Muscle layer of colon (tissue), 2 donors: ENCODE measurements around the gene DYSF.

ENCODE experiments used
- H3K27ac ChIP-seq: one replicate; pipeline ENCODE4 v1.7.0; 2013; ENCODE audit warnings: low read depth, mild to moderate bottlenecking, low read length, moderate library complexity
- H3K27me3 ChIP-seq, 2 donors: one replicate each; pipeline ENCODE4 v1.7.0; 2013; ENCODE audit warnings: low read length in 2 of 2, mild to moderate bottlenecking in 2 of 2; ENCODE audit not compliant: insufficient read depth in 2 of 2, control insufficient read depth in 1 of 2
- H3K36me3 ChIP-seq: one replicate; pipeline ENCODE4 v1.7.0; 2013; ENCODE audit warnings: mild to moderate bottlenecking, low read length; ENCODE audit not compliant: insufficient read depth
- H3K4me1 ChIP-seq: one replicate; pipeline ENCODE4 v1.7.0; 2013; ENCODE audit warnings: mild to moderate bottlenecking, low read length; ENCODE audit not compliant: insufficient read depth
- H3K4me3 ChIP-seq, 2 donors: one replicate each; pipeline ENCODE4 v1.7.0; 2013; ENCODE audit warnings: low read length in 2 of 2, low read depth in 1 of 2, mild to moderate bottlenecking in 1 of 2, moderate library complexity in 1 of 2
- H3K9ac ChIP-seq: one replicate; pipeline ENCODE4 v1.7.0; 2013; ENCODE audit warnings: low read length
- H3K9me3 ChIP-seq: one replicate; pipeline ENCODE4 v1.7.0; 2013; ENCODE audit warnings: mild to moderate bottlenecking, low read length
- donor health status: abdominal sarcoma.
- donor health status: Adenocarcinoma of cecum.

DYSF gene

DNA sequence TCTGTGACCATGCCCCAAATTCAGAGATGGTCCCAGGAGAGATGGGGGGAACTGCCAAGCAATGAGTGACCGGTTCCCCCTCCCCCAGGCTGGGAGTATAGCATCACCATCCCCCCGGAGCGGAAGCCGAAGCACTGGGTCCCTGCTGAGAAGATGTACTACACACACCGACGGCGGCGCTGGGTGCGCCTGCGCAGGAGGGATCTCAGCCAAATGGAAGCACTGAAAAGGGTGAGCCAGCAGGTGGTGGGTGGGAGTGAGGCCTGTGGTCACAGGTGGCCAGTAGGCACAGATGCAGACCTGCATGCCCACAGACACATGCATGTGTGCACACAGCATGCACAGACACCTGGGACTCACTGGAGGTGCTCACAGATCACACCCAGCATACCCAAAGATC is 117.2 kb downstream of the DYSF start:
- H3K27ac ChIP-seq: no peak overlapping the region
- no peak overlapping the region for H3K9ac ChIP-seq
- peaks cover 32% of the 10 kb centered on the region for H3K36me3 ChIP-seq
- H3K9me3 ChIP-seq: no peaks in the 10 kb centered on the region
- no peak overlapping the region for H3K4me3 ChIP-seq
- no peaks in the 10 kb centered on the region for H3K4me1 ChIP-seq
- H3K27me3 ChIP-seq: no peaks in the 10 kb centered on the region

DNA sequence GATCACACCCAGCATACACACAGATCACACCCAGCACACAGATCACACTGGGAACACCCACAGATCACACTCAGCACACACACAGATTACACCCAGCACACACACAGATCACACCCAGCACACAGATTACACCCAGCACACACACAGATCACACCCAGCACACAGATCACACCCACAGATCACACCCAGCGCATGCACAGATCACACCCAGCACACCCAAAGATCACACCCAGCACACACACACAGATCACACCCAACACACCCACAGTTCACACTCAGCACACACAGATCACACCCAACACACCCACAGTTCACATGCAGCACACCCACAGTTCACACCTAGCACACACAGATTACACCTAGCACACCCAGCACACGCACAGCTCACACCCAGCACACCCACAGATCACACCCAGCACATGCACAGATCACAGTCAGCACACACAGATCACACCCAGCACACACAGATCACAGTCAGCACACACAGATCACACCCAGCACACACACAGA is 117.6 kb downstream of the DYSF start:
- no peaks in the 10 kb centered on the region for H3K9me3 ChIP-seq

DNA sequence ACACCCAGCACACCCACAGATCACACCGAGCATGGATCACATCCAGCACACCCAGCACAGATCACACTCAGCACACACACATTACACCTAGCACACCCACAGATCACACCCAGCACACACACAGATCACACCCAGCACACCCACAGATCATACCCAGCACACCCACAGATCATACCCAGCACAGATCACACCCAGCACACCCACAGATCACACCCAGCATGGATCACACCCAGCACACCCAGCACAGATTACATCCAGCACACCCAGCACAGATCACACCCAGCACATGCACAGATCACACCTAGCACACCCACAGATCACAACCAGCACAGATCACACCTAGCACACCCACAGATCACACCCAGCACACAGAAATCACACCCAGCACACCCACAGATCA is 118.6 kb downstream of the DYSF start:
- no peak overlapping the region for H3K27ac ChIP-seq
- H3K27me3 ChIP-seq: no peaks in the 10 kb centered on the region
- peaks cover 32% of the 10 kb centered on the region for H3K36me3 ChIP-seq
- no peak overlapping the region for H3K9ac ChIP-seq
- no peak overlapping the region for H3K4me3 ChIP-seq
- H3K9me3 ChIP-seq: no peaks in the 10 kb centered on the region
- H3K4me1 ChIP-seq: no peaks in the 10 kb centered on the region

More for the DNA sequence above, 117.6 kb downstream of the DYSF start:
- Histone ChIP-seq H3K36me3 (peaks cover 32% of the 10 kb centered on the region), H3K27ac (no peak overlapping the region), H3K9ac (no peak overlapping the region), H3K4me1 (no peaks in the 10 kb centered on the region), H3K27me3 (no peaks in the 10 kb centered on the region), H3K4me3 (no peak overlapping the region)

DNA sequence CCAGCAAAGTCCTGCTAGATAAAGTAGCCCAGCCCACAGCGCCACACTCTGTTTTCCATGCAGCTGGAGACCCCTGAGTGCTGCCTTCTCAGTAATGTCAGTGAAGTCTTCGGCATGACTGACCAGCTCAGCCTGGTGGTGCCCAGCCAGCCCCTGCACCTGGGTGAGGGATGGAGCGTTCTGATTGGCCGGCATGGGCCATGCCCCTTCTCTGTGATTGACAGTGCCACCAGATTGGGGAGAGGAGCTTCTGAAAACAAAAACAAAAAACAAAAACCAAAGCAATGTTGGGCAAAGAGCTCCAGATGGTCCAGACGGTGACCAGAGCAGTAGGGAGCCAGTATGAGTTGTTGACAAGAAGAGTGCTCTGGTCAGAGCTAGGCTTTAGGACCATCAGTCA is 122.6 kb downstream of the DYSF start:
- Histone ChIP-seq H3K27me3 (no peaks in the 10 kb centered on the region), H3K4me1 (no peaks in the 10 kb centered on the region), H3K36me3 (peaks cover 19% of the 10 kb centered on the region), H3K27ac (no peak overlapping the region), H3K9me3 (no peaks in the 10 kb centered on the region), H3K4me3 (no peak overlapping the region), H3K9ac (no peak overlapping the region)

DNA sequence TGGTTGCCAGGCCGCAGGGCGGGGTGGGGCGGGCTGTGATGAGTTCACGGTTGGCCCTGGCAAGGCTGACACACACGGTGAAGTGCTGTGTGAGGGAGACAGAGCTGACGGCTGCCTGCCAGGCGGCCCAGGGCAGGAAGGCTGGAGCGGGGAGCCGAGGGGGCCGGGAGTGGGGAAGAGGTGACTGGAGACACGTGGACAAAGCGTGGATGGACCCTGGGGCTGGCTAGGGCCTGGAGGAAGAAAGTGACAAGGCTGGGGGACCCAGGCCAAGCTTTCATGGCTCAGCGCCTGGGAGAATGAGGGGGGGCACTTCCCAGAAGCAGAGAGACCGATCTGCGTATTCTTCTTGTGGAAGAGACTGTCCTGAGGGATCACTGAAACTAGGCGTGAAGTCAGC is 123.2 kb downstream of the DYSF start:
- Histone ChIP-seq H3K9ac (no peak overlapping the region), H3K27me3 (no peaks in the 10 kb centered on the region), H3K4me1 (no peaks in the 10 kb centered on the region), H3K9me3 (no peaks in the 10 kb centered on the region), H3K27ac (no peak overlapping the region), H3K4me3 (no peak overlapping the region), H3K36me3 (peaks cover 13% of the 10 kb centered on the region)

DNA sequence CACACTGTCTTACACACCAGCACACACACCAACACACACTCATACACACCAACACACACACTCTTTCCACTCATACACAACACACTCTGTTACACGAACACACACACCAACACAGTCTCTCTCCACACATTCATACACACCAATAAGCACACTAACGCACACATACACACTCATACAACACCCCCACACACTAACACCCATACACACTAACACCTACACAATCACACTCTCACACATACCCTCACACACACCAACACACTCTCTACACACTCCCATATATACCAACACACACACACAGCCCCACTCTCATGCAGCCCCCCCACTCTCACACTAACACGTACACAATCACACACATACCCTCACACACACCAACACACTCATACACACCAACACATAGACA is 123.8 kb downstream of the DYSF start:
- Histone ChIP-seq H3K4me3 (no peak overlapping the region), H3K27ac (no peak overlapping the region), H3K36me3 (peaks cover 7% of the 10 kb centered on the region), H3K9me3 (no peaks in the 10 kb centered on the region), H3K9ac (no peak overlapping the region), H3K4me1 (no peaks in the 10 kb centered on the region), H3K27me3 (no peaks in the 10 kb centered on the region)

DNA sequence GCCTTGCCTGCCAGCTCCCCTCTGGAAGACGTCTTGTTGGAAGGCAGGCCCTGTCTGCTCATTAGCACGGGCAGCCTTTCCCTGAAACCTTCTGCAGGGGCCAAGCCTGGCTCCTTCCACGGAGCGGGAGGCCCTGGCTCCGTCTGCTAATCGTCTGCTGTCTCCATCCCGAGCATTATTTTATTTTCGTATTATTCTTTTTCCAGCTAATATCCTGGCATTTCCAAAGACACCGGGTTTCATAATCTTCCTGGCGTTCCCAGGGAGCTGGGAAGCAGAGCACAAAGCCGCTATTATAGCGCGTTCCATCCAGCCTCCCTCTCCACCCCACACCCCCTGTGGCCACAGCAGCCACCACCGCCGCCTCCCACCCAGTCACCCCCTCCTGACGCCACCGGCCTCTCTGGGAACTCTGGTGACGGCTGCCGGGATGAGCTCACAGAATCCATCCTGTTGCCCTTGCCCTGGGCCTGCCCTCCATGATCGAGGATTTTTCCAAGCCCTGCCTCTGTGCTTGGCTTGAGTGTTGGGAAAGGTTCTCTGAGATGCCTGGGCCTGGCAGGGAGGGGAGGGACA is 125.5 kb downstream of the DYSF start:
- H3K36me3 ChIP-seq: no peaks in the 10 kb centered on the region
- peak overlapping the region in 1 of 2 donors; percentile 11 for H3K4me3 ChIP-seq
- H3K9ac ChIP-seq: no peak overlapping the region
- H3K9me3 ChIP-seq: no peaks in the 10 kb centered on the region
- H3K27me3 ChIP-seq: no peaks in the 10 kb centered on the region
- H3K4me1 ChIP-seq: no peaks in the 10 kb centered on the region
- H3K27ac ChIP-seq: peak overlapping the region; percentile 4

DNA sequence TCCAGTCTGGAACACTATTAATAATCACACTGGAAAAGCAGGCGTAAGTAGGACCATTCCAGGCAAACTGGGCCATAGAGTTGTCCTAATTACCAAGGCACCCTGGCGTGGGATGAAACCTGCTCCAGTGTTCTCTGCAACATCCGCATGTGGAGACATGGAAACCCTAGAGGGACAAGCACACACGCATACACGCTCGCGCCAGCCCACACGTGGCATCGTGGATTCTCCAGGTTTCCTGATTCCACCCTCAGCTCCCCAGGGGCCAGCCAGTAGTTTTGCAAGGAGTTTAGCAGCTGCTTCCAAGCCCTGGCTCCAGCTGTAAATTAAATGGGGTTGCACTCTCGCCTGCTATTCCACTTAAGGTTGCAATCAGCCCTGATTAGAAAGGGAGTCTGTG is 127.7 kb downstream of the DYSF start:
- Histone ChIP-seq H3K36me3 (no peaks in the 10 kb centered on the region), H3K4me1 (no peaks in the 10 kb centered on the region), H3K27ac (no peak overlapping the region), H3K27me3 (no peaks in the 10 kb centered on the region), H3K9ac (no peak overlapping the region), H3K4me3 (no peak overlapping the region), H3K9me3 (no peaks in the 10 kb centered on the region)

DNA sequence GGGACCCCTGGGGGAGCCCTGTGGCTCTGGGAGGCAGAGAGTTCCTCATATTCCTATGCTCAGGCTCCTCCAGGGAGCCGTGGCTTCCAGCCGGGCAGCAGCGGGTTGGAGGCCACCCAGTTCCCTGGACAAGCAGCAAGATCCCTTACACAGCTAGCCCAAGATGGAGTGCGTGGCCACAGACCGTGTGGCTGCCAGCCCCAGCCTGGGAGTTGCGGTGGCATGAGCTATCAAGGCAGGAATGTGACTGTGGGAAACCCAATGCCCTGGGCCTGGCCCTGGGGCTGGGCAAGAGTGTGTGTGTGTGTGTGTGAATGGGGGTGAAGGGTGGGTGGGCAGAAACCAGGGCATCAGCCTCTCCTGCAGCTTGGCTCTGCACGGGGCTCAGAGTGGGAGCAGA is 130.5 kb downstream of the DYSF start:
- no peak overlapping the region for H3K27ac ChIP-seq
- H3K36me3 ChIP-seq: no peaks in the 10 kb centered on the region
- no peaks in the 10 kb centered on the region for H3K9me3 ChIP-seq
- no peak overlapping the region for H3K4me3 ChIP-seq
- no peaks in the 10 kb centered on the region for H3K4me1 ChIP-seq
- no peaks in the 10 kb centered on the region for H3K27me3 ChIP-seq
- no peak overlapping the region for H3K9ac ChIP-seq

DNA sequence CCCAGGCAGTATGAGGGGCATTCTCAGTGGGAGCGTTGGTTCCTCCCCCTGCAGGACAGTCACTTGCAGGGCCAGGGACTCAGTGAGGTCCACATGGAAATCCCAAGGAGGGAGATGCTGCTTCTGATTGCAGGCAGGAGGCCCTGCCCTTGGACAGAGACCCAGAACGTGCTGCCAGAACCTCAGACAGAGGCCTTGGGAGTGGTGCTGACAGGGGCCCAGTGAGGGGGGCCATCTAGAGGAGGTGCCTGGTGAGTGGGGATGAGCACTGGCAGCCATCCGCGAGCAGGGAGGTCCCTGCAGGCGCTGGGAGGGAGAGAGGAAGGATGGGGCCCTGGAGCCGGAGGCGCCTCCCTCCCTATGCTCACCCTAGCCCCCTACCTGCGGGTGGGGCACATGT is 133.1 kb downstream of the DYSF start:
- no peaks in the 10 kb centered on the region for H3K9me3 ChIP-seq
- no peaks in the 10 kb centered on the region for H3K27me3 ChIP-seq
- H3K36me3 ChIP-seq: peaks cover 9% of the 10 kb centered on the region
- peaks cover 2% of the 10 kb centered on the region for H3K4me1 ChIP-seq
- H3K4me3 ChIP-seq: no peak overlapping the region
- no peak overlapping the region for H3K27ac ChIP-seq
- H3K9ac ChIP-seq: no peak overlapping the region

DNA sequence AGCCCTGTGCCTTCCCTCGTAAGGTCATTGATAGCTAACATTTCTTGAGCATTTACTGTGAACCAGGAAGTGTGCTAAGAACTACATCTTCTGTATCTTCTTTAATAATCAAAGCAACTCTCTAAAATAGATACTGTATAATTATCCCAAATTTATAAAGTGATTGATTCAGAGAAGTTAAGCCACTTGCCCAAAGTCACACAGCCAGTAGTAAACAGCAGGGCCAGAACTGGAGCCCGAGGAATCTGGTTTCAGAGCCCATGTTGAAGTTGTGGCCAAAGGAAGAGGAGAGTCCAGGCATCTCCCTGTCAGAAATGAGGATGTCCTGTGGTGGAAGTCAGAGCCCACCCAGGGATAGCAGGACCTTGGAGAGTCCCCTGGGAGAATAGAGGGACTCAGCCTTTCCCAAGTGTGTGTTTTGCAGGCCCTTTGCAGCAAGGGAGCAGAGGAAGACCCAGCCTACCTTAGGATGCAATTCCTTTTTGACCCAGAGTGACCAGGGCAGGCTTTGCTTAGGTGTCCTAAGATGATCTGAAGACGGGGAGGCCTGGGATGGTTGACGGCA is 134.2 kb downstream of the DYSF start:
- no peak overlapping the region for H3K4me3 ChIP-seq
- H3K9me3 ChIP-seq: no peaks in the 10 kb centered on the region
- H3K4me1 ChIP-seq: peaks cover 12% of the 10 kb centered on the region
- H3K27me3 ChIP-seq: no peaks in the 10 kb centered on the region
- no peak overlapping the region for H3K9ac ChIP-seq
- H3K36me3 ChIP-seq: peaks cover 9% of the 10 kb centered on the region
- no peak overlapping the region for H3K27ac ChIP-seq

DNA sequence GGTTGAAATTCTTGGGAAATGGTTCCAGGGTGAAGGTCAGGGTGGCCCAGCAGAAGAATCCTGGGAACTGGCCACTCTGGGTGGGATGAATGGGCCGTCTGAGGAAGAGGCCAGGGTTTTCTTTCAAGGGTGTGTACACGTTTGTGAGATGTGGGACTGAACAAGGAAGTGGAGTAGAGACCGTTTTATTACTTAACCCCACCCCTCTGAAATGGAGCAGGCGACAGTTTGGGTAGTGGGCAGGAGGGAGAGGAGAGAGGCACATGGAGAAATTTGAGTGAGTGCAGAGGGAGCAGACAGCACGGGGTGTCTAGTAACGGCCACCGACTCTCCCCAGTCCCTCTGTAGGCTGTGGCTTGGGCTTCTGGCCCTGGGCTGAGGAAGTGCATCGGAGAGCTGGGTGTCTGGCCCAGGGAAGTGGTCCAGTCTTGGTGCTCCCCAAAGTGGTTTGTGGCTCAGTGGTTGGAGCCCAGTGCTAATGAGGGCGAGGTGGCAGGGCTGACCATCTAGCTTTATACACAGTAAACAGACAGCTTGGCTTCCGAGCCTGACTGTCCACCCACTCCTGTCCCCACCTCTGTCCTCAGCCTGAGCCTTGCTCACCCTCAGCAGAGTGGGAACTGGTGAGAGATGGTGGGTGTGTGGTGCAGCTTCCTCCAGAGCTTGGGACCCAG is 135.3 kb downstream of the DYSF start:
- no peak overlapping the region for H3K27ac ChIP-seq
- H3K9ac ChIP-seq: no peak overlapping the region
- H3K4me3 ChIP-seq: no peak overlapping the region
- peaks cover 13% of the 10 kb centered on the region for H3K4me1 ChIP-seq
- no peaks in the 10 kb centered on the region for H3K27me3 ChIP-seq
- H3K9me3 ChIP-seq: no peaks in the 10 kb centered on the region
- H3K36me3 ChIP-seq: peaks cover 9% of the 10 kb centered on the region
